HFFc6 (cell line): ENCODE measurements around the gene ENTPD8. TPM values are rescaled to one million over a fixed set of nuclear protein-coding genes. Genes with fewer than 3 reads are reported as not detected.
"Not testable (repeated sequence)": the region's sequence is repeated elsewhere in the genome, so short reads cannot be mapped to it uniquely, and the experiment has no call there.

Source experiments
- DNase-seq: peaks from one replicate; pipeline ENCODE4 v3.0.0-alpha.2; 2018
- H3K27ac Mint-ChIP-seq: 2 replicates; pipeline ENCODE4 v1.8.0; 2020; ENCODE audit warnings: mild to moderate bottlenecking, mixed read lengths
- H3K27me3 Mint-ChIP-seq: 2 replicates; pipeline ENCODE4 v1.8.0; 2021; ENCODE audit warnings: mild to moderate bottlenecking, moderate library complexity, mixed read lengths; ENCODE audit not compliant: insufficient read depth
- H3K36me3 Mint-ChIP-seq: 2 replicates; pipeline ENCODE4 v1.8.0; 2021; ENCODE audit warnings: low read depth, mixed read lengths
- H3K4me1 Mint-ChIP-seq: 2 replicates; pipeline ENCODE4 v1.8.0; 2020; ENCODE audit warnings: low read depth, mixed read lengths
- H3K4me3 Mint-ChIP-seq: 2 replicates; pipeline ENCODE4 v1.8.0; 2020; ENCODE audit warnings: mild to moderate bottlenecking, moderate library complexity, mixed read lengths
- H3K9me3 Mint-ChIP-seq: 2 replicates; pipeline ENCODE4 v1.8.0; 2020; ENCODE audit warnings: mild to moderate bottlenecking, mixed read lengths
- CTCF ChIP-seq: fragments of 200-600 bp; sonication (generic); IDR thresholded peaks from 2 replicates; pipeline ENCODE4 v1.5.0; 2021; ENCODE audit warnings: antibody characterized with exemption, mild to moderate bottlenecking
- total RNA-seq, 6 experiments: library from RNA; stranded (reverse); fragmentation: NEBNext Ultra II Directional; extraction: Animal tissue kit (Norgen Biotek cat#: 25700); gene quantifications; 2 replicates in 1 of 6; 3 replicates in 5 of 6; pipeline ENCODE4 v1.2.3, GENCODE V29; 2021

ENTPD8 gene
- total RNA-seq, 6 experiments from 2014 or later = not detected

DNA sequence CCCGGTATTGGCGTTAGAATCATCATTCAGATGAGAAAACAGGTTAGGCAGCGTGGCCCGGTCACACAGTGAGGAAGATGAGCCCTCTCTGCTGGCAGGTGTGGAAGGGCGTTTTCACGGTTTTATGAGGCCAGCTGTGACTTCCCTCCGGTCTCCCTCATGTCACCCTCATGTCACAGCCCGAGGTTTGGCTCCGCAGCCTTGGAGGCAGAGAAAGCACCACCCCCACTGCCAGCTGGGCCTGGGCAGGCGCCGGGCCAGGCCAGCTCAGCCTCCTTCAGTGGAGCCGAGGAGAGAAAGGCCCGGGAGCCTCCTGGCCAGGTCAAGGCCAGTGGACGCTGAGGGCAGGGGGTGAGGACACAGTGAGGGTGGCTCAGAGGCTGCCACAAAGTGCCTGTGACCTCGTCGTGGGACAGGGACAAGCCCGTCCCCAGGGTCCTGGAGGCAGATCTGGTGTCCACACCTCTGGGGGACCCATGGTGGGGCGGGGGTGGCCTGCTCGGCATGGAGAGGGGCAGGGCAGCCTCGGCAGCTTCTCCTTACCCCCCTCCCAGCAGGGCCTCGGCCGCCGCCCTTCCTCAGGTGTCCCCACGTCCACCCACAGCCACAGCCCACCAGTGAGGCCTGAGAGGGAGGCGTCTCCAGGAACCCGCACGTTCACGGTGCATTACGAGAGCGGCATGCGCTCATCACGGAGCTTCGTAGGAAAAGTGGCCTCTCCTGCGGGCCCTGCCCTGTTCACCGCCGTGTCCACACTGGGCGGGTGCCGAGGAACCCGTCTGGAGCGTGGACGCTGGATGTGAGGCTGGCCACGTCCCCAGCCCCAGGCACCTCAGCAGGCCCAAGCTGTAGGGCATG is 50.4 kb downstream of the ENTPD8 start:
- Mint-ChIP-seq H3K27ac (no peak overlapping the region), H3K36me3 (no peaks in the 10 kb centered on the region), H3K27me3 (no peaks in the 10 kb centered on the region), H3K9me3 (no peaks in the 10 kb centered on the region), H3K4me1 (no peaks in the 10 kb centered on the region), H3K4me3 (no peak overlapping the region)
- no peak for TF ChIP-seq CTCF
- no peak for DNase-seq

- Mint-ChIP-seq H3K9me3 (no peaks in the 10 kb centered on the region), H3K36me3 (no peaks in the 10 kb centered on the region), H3K4me1 (peaks cover under 1% of the 10 kb centered on the region; the same call in 1 of the 2 replicates), H3K4me3 (no peak overlapping the region), H3K27me3 (no peaks in the 10 kb centered on the region), H3K27ac (no peak overlapping the region)
- DNase-seq = no peak
- no peak for TF ChIP-seq CTCF
These were observed 51.8 kb downstream of the ENTPD8 start for GRCh38 chr9:137389428-137389746.

- H3K4me1 Mint-ChIP-seq = peaks cover 5% of the 10 kb centered on the region; the same call in 1 of the 2 replicates
- no peaks in the 10 kb centered on the region for H3K36me3 Mint-ChIP-seq
- H3K27ac Mint-ChIP-seq = no peak overlapping the region
- DNase-seq = no peak
- H3K4me3 Mint-ChIP-seq = no peak overlapping the region
- H3K9me3 Mint-ChIP-seq = no peaks in the 10 kb centered on the region
- no peak for TF ChIP-seq CTCF
- H3K27me3 Mint-ChIP-seq = no peaks in the 10 kb centered on the region
These were observed 52.3 kb downstream of the ENTPD8 start for GRCh38 chr9:137388589-137389427.

- no peak overlapping the region for H3K27ac Mint-ChIP-seq
- H3K4me1 Mint-ChIP-seq = peaks cover 5% of the 10 kb centered on the region; the same call in 1 of the 2 replicates
- TF ChIP-seq CTCF = no peak
- H3K27me3 Mint-ChIP-seq = no peaks in the 10 kb centered on the region
- no peaks in the 10 kb centered on the region for H3K9me3 Mint-ChIP-seq
- no peak for DNase-seq
- no peak overlapping the region for H3K4me3 Mint-ChIP-seq
- H3K36me3 Mint-ChIP-seq = no peaks in the 10 kb centered on the region
These were observed 53.1 kb downstream of the ENTPD8 start for GRCh38 chr9:137387891-137388560.

- no peak overlapping the region for H3K4me3 Mint-ChIP-seq
- TF ChIP-seq CTCF = no peak
- H3K27me3 Mint-ChIP-seq = no peaks in the 10 kb centered on the region
- H3K36me3 Mint-ChIP-seq = no peaks in the 10 kb centered on the region
- no peaks in the 10 kb centered on the region for H3K9me3 Mint-ChIP-seq
- no peak overlapping the region for H3K27ac Mint-ChIP-seq
- DNase-seq = no peak
- H3K4me1 Mint-ChIP-seq = peaks cover 5% of the 10 kb centered on the region; the same call in 1 of the 2 replicates
These were observed 53.9 kb downstream of the ENTPD8 start for GRCh38 chr9:137387114-137387890.

- not testable (repeated sequence) for DNase-seq, H3K27me3 Mint-ChIP-seq, H3K36me3 Mint-ChIP-seq, H3K4me1 Mint-ChIP-seq, H3K9me3 Mint-ChIP-seq, H3K4me3 Mint-ChIP-seq, H3K27ac Mint-ChIP-seq
These were observed 54.5 kb downstream of the ENTPD8 start for GRCh38 chr9:137386507-137387113.
